Fibroblast of lung (primary cell): ENCODE data around the gene KCNAB2.

ENCODE experiments used
- EZH2 ChIP-seq: IDR thresholded peaks from 2 replicates; pipeline ENCODE4 v1.5.1; 2012; ENCODE audit warnings: low read length, control low read depth, mild to moderate bottlenecking; ENCODE audit errors: missing control alignments
- TF ChIP-seq, protein P1 (sequence below), 2 donors: IDR thresholded peaks in 1 of 2; conservative IDR thresholded peaks in 1 of 2; 1 replicate in 1 of 2; 2 replicates in 1 of 2; pipeline ENCODE4 v1.5.1; 2011 to 2012; ENCODE audit warnings: low read length in 2 of 2, control low read depth in 1 of 2, inconsistent platforms in 1 of 2, low read depth in 1 of 2, mild to moderate bottlenecking in 1 of 2

- TF ChIP-seq, protein P1, sequence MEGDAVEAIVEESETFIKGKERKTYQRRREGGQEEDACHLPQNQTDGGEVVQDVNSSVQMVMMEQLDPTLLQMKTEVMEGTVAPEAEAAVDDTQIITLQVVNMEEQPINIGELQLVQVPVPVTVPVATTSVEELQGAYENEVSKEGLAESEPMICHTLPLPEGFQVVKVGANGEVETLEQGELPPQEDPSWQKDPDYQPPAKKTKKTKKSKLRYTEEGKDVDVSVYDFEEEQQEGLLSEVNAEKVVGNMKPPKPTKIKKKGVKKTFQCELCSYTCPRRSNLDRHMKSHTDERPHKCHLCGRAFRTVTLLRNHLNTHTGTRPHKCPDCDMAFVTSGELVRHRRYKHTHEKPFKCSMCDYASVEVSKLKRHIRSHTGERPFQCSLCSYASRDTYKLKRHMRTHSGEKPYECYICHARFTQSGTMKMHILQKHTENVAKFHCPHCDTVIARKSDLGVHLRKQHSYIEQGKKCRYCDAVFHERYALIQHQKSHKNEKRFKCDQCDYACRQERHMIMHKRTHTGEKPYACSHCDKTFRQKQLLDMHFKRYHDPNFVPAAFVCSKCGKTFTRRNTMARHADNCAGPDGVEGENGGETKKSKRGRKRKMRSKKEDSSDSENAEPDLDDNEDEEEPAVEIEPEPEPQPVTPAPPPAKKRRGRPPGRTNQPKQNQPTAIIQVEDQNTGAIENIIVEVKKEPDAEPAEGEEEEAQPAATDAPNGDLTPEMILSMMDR (conservative IDR thresholded peaks at IDR 0.05 in 1 of 2, IDR thresholded peaks at IDR 0.05 in 1 of 2; ENCODE audit: low read depth in 1 of 2, low read length in 2 of 2), result no peak
- no peak for TF ChIP-seq EZH2
Measured at GRCh38 chr1:6037338-6037762, 8.3 kb upstream of the KCNAB2 start.
